ENCODE measurements around the gene ZNRF4.
A peak's percentile ranks its signal among the peaks of the same experiment; 100 is the strongest.

The ZNRF4 gene

GRCh38 chr19:5434970-5435641, 20.1 kb upstream of the ZNRF4 start (continued):
- no peak for TF ChIP-seq ZBTB1 (tag by site-specific recombination; IDR thresholded peaks at IDR 0.05)
- TF ChIP-seq ZNF792 (tag by site-specific recombination; IDR thresholded peaks at IDR 0.05): peak; percentile 91; the same call in 1 of the 2 replicates
- TF ChIP-seq SP2 (tag by site-specific recombination; IDR thresholded peaks at IDR 0.05): no peak
- no peak for TF ChIP-seq YY1 (tag by site-specific recombination; IDR thresholded peaks at IDR 0.05)
- TF ChIP-seq, protein P1, sequence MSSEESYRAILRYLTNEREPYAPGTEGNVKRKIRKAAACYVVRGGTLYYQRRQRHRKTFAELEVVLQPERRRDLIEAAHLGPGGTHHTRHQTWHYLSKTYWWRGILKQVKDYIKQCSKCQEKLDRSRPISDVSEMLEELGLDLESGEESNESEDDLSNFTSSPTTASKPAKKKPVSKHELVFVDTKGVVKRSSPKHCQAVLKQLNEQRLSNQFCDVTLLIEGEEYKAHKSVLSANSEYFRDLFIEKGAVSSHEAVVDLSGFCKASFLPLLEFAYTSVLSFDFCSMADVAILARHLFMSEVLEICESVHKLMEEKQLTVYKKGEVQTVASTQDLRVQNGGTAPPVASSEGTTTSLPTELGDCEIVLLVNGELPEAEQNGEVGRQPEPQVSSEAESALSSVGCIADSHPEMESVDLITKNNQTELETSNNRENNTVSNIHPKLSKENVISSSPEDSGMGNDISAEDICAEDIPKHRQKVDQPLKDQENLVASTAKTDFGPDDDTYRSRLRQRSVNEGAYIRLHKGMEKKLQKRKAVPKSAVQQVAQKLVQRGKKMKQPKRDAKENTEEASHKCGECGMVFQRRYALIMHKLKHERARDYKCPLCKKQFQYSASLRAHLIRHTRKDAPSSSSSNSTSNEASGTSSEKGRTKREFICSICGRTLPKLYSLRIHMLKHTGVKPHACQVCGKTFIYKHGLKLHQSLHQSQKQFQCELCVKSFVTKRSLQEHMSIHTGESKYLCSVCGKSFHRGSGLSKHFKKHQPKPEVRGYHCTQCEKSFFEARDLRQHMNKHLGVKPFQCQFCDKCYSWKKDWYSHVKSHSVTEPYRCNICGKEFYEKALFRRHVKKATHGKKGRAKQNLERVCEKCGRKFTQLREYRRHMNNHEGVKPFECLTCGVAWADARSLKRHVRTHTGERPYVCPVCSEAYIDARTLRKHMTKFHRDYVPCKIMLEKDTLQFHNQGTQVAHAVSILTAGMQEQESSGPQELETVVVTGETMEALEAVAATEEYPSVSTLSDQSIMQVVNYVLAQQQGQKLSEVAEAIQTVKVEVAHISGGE (tag by site-specific recombination; conservative IDR thresholded peaks at IDR 0.05; ENCODE audit: low read depth): no peak
- TF ChIP-seq ZNF114 (tag by site-specific recombination; IDR thresholded peaks at IDR 0.05): no peak
- TF ChIP-seq FEZF1 (tag by site-specific recombination; IDR thresholded peaks at IDR 0.05): no peak

GRCh38 chr19:5435642-5436017, 19.6 kb upstream of the ZNRF4 start:
- CTCF ChIA-PET: no interaction called here
- no peaks in the 10 kb centered on the region for H3K36me3 ChIP-seq (ENCODE audit: control insufficient read depth in 2 of 2, insufficient read depth in 1 of 2, low read length in 2 of 2)
- H3K4me3 ChIP-seq (ENCODE audit: low read depth, low read length): no peak overlapping the region
- TF ChIP-seq ZNF366 (tag by site-specific recombination; conservative IDR thresholded peaks at IDR 0.05) (no peak), ZNF155 (tag by site-specific recombination; IDR thresholded peaks at IDR 0.05) (no peak), ZNF280D (tag by site-specific recombination; IDR thresholded peaks at IDR 0.05) (0 out of 2 replicates have a peak, but pooled peaks have one; percentile 40), ZNF580 (tag by site-specific recombination; IDR thresholded peaks at IDR 0.05) (peak; percentile 24; the same call in 1 of the 2 replicates), ZNF600 (tag by site-specific recombination; IDR thresholded peaks at IDR 0.05) (no peak), ZNF391 (tag by site-specific recombination; IDR thresholded peaks at IDR 0.05; ENCODE audit: borderline replicate concordance, low read depth) (no peak), ZNF350 (tag by site-specific recombination; IDR thresholded peaks at IDR 0.05) (no peak), ZNF747 (tag by site-specific recombination; IDR thresholded peaks at IDR 0.05) (no peak), ZNF132 (tag by site-specific recombination; IDR thresholded peaks at IDR 0.05; ENCODE audit: borderline replicate concordance) (no peak), KLF8 (tag by site-specific recombination; IDR thresholded peaks at IDR 0.05) (no peak), ZNF175 (tag by site-specific recombination; IDR thresholded peaks at IDR 0.05) (no peak), ZNF37A (tag by site-specific recombination; IDR thresholded peaks at IDR 0.05) (no peak), ZNF274 (IDR thresholded peaks at IDR 0.05; ENCODE audit: low read length) (no peak), ZNF274 (tag by site-specific recombination; IDR thresholded peaks at IDR 0.05; ENCODE audit: borderline replicate concordance) (no peak), ZNF169 (tag by site-specific recombination; IDR thresholded peaks at IDR 0.05) (no peak), ZSCAN18 (tag by site-specific recombination; IDR thresholded peaks at IDR 0.05) (no peak), ZNF214 (tag by site-specific recombination; IDR thresholded peaks at IDR 0.05; ENCODE audit: borderline replicate concordance) (no peak), ZNF623 (tag by site-specific recombination; IDR thresholded peaks at IDR 0.05) (peak; percentile 98), ZBTB8A (tag by site-specific recombination; IDR thresholded peaks at IDR 0.05) (no peak)
- POLR2A ChIA-PET: no interaction called here
- no peaks in the 10 kb centered on the region for H3K4me1 ChIP-seq (ENCODE audit: control insufficient read depth, insufficient read depth, low read length)
- no peak overlapping the region for H3K27ac ChIP-seq (ENCODE audit: extremely low read depth, low read depth, low read length)
- no peaks in the 10 kb centered on the region for H3K9me3 ChIP-seq (ENCODE audit: control insufficient read depth, insufficient read depth, low read depth, low read length)

Data from HEK293 (cell line).